HL-60/S4 (cell line): Measurements from ENCODE around the gene NEK5.
"Not testable (repeated sequence)": the region's sequence is repeated elsewhere in the genome, so short reads cannot be mapped to it uniquely, and the experiment has no call there.

Experiments used
- in situ Hi-C: fragments of 300-500 bp; cut with MboI; formaldehyde crosslinking; loops from 2 replicates; pipeline ENCODE4 v1.14.3; 2022; ENCODE audit warnings: low sequenced_read_pairs

Gene NEK5

GRCh38 chr13:52147225-52147624 is 18.4 kb upstream of the NEK5 start:
- in situ Hi-C loops: no loop called here

GRCh38 chr13:52141299-52141698 is 12.4 kb upstream of the NEK5 start:
- in situ Hi-C loops: no loop called here

- in situ Hi-C loops: no loop called here
Measured at GRCh38 chr13:52137489-52137888, 8.6 kb upstream of the NEK5 start.

GRCh38 chr13:52136763-52137162 is 7.9 kb upstream of the NEK5 start:
- in situ Hi-C loops: no loop called here

GRCh38 chr13:52130641-52131040 is 1.8 kb upstream of the NEK5 start:
- in situ Hi-C loops: no loop called here

- in situ Hi-C loops: loop anchor here (10.0 kb wide), 1 partner anchor 123 kb away; no protein-coding TSS in a partner anchor
Measured at GRCh38 chr13:52127783-52128702, 830 bp downstream of the NEK5 start.

- in situ Hi-C loops: loop anchor here (10.0 kb wide), 1 partner anchor 123 kb away; no protein-coding TSS in a partner anchor
Measured at GRCh38 chr13:52127378-52127777, 1.5 kb downstream of the NEK5 start.

- in situ Hi-C loops: loop anchor here (10.0 kb wide), 1 partner anchor 121 kb away; no protein-coding TSS in a partner anchor
Measured at GRCh38 chr13:52125547-52125946, 3.3 kb downstream of the NEK5 start.

GRCh38 chr13:52118595-52118994 is 10.3 kb downstream of the NEK5 start:
- in situ Hi-C loops: no loop called here

GRCh38 chr13:52118095-52118494 is 10.8 kb downstream of the NEK5 start:
- in situ Hi-C loops: no loop called here

- in situ Hi-C loops: no loop called here
Measured at GRCh38 chr13:52112591-52112990, 16.3 kb downstream of the NEK5 start.

- in situ Hi-C loops: no loop called here
Measured at GRCh38 chr13:52109116-52109670, 19.7 kb downstream of the NEK5 start.

GRCh38 chr13:52105841-52106240 is 23.0 kb downstream of the NEK5 start:
- in situ Hi-C loops: no loop called here

- in situ Hi-C loops: no loop called here
Measured at GRCh38 chr13:52104624-52105023, 24.2 kb downstream of the NEK5 start.

- in situ Hi-C loops: no loop called here
Measured at GRCh38 chr13:52103386-52103785, 25.5 kb downstream of the NEK5 start.

GRCh38 chr13:52102423-52102822 is 26.4 kb downstream of the NEK5 start:
- in situ Hi-C loops: not testable (repeated sequence)

GRCh38 chr13:52097197-52097596 is 31.7 kb downstream of the NEK5 start:
- in situ Hi-C loops: no loop called here

- in situ Hi-C loops: no loop called here
Measured at GRCh38 chr13:52096748-52097147, 32.1 kb downstream of the NEK5 start.

- in situ Hi-C loops: no loop called here
Measured at GRCh38 chr13:52096062-52096461, 32.8 kb downstream of the NEK5 start.

GRCh38 chr13:52092087-52092486 is 36.8 kb downstream of the NEK5 start:
- in situ Hi-C loops: no loop called here

GRCh38 chr13:52091473-52091872 is 37.4 kb downstream of the NEK5 start:
- in situ Hi-C loops: no loop called here

- in situ Hi-C loops: no loop called here
Measured at GRCh38 chr13:52085421-52085820, 43.5 kb downstream of the NEK5 start.
